NCI-H460 (cell line): ENCODE measurements around the gene DAZAP1. TPM values are rescaled to one million over a fixed set of nuclear protein-coding genes. Genes with fewer than 3 reads are reported as not detected.

Experiments
- DNase-seq: peaks from one replicate; pipeline ENCODE4 v3.0.0-alpha.2; 2016; ENCODE audit warnings: low read depth; ENCODE audit errors: extremely low read depth
- total RNA-seq: library from RNA; depleted of rRNA; stranded (reverse); fragments of >200 nt; shearing (Covaris generic); gene quantifications from 2 replicates; pipeline ENCODE4 v1.2.3, GENCODE V29; 2014

The DAZAP1 gene
- total RNA-seq, 1 experiment from 2014 or later = 122 TPM

DNA sequence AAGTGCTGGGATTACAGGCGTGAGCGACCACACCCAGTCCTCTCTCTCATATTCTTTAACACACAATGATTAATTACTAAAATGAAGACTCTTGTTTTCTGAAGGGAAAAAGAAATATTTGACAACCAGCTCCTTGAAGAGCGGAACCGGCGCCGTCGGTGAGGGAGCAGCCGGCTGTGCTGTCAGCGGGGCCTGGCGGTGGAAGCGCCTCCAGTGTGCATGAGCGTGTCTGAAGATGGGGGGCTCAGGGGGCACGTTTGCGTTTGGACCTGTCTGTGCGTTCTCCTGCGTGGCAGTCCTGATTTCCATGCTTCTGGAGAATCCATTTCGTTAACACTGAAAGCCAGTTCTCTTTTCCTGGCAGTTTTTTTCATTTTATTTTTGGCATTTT is 31.0 kb upstream of the DAZAP1 start:
- no peak for DNase-seq

DNA sequence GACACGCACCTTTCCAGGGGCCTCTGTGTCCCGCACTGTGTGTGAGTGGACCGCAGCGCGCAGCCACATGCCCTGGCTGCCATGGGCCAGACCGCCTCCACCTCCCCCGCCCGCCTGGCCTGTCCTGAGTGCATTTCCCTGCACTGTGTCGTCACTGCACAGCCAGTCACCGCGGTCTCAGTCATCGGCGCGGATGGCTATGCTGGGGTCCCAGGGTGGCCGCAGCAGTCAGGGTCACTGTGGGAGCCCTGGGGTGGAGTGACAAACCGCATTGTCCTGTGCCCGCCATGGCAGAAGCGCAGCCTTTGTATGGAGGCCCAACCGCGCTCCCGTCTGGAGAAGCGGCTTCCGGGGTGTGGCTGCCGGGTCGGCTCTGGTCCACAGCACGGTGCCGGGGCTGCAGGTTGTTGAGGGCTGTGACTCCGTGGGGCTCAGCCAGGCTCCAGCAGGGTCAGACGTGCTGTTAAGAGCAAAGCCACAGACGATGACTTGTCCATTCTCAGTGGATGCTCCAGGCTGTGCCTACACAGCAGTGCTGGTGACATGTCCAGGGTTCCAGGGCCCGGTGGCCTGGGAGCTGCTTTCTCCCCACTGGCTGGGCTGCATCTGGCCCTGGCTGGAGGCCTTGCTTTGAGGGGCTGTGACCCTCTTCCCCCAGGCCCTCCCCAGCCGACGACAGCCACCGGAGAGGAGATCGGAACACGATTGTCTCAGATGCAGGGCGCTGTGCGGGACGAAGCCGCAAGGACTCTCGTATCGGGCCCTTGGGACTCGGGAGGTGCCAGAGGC is 30.0 kb upstream of the DAZAP1 start:
- DNase-seq = no peak

- no peak for DNase-seq
These were observed 29.2 kb upstream of the DAZAP1 start for GRCh38 chr19:1377965-1378785.

DNA sequence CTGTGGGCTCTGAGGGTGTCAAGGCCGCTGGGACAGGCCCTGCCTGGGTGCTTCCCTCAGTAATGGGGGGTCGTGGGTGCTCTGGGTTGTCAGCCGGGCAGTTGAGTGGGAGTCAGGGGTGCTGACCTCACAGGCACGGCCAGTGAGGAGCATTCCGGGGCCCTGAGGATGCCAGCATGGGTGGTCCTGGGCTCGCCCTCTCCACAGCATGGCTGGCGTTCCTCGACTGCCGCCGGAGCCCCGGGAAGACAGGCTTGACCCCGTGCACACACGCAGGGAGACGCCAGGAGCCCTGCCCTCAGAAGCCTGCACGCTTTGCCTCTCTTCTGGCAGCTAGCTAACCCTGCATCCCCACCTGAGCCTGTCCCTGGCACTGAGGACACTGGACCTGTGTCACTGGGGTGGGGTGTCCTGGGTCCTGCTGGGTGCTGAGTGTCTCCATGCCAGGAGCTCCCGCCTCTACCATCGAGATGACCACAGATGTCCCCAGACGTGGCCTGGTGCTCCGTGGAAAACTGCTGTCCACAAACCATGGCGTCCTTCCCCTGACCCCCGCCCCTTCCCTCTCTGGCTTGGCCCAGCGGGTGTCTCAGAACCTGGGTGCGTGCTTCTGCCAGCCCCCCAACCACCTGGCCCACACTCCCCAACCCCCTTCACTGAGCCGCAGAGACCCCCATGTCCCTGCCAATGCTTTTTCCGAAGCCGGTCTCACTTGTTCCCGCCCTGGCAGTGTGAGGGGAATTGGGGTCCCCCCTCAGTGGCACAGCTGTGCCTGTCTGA is 28.1 kb upstream of the DAZAP1 start:
- DNase-seq = no peak

DNA sequence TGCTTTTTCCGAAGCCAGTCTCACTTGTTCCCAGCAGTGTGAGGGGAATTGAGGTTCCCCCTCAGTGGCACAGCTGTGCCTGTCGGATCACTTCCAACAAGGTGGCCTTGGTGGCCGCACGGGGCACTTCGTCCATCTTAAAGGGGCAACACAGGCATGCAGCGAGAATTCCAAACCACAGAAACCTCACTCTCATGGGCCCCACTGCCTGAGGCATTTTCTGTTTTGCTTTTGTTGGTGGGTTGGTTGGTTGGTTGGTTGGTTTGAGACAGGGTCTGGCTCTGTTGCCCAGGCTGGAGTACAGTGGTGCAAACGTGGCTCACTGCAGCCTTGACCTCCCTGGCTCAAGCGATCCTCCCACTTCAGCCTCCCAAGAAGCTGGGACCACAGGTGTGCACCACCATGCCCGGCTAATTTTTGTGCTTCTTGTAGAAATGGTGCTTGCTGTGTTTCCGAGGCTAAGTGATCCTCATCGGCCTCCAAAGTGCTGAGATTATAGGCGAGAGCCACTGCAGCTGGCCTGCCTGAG is 27.4 kb upstream of the DAZAP1 start:
- no peak for DNase-seq

DNA sequence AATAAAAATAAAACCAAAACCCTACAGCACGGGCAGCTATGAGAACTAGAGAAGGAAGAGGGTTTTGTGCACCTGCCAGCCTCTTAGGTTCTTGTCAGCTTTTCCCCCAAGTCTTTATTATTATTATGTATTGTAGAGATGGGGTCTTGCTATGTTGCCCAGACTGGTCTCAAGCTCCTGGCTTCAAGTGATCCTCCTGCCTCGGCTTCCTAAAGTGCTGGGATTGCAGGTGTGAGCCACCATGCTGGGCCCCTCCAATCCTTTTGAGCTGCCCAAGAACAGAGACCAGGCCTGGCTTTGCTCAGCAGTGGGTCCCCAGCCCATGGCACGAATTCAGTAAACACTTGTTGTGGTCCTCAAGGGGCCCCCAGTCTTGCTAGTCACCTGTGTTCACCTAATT is 25.1 kb upstream of the DAZAP1 start:
- DNase-seq = no peak

DNA sequence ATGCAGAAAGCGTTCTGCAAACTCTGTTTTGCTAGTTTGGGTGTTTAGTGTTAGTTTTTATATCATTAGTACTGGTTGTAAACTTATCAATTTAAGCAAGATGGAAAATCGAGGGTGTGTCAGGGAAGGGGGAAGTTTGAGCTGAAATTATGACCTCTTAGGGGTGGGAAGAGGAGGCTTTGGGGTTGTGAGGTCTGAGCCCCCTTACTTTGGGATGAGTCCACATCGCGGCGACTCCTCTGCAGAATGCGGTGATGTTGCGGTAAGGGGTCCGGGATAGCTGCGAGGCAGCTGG is 24.4 kb upstream of the DAZAP1 start:
- no peak for DNase-seq

DNA sequence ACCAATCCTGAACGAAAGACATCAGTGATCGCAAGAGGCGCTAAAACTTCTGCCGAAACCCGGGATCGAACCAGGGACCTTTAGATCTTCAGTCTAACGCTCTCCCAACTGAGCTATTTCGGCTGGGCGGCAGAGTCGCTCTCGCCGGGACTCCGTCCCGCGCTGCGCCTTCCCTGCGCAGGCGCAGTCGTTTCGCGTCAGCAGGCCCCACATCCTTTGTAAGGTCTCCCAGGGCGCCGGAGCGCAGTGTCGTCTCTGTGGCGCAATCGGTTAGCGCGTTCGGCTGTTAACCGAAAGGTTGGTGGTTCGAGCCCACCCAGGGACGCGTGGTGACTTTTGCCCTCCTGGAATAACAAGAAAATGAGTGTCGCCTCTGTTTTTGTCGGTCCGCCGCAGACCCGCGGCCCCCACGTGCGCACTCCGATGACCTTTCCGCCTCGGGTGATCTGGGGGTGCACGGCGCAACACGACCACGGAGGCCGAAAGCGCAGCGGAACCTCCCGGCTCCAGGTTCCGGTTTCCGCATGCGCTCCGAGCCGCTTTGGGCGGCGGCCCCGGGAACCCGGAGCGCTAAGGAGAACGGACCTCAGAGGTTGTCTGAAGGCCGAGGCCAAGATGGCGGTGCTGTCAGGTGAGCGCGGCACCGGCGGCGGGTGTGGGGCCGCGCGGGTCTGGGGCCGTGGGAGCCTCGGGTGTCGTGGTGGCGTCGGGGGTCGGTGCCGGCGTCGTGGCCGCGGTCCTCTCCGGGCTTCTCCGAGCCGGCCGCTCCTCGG is 23.9 kb upstream of the DAZAP1 start, which contains the start of gene NDUFS7:
TSS of gene NDUFS7 (plus strand) at position 596 of the 773 bp plus-strand sequence. CDS start at position 616, 20 bp downstream.
- DNase-seq = peak; percentile 75

- DNase-seq = no peak
These were observed 23.3 kb upstream of the DAZAP1 start for GRCh38 chr19:1384085-1384462.

DNA sequence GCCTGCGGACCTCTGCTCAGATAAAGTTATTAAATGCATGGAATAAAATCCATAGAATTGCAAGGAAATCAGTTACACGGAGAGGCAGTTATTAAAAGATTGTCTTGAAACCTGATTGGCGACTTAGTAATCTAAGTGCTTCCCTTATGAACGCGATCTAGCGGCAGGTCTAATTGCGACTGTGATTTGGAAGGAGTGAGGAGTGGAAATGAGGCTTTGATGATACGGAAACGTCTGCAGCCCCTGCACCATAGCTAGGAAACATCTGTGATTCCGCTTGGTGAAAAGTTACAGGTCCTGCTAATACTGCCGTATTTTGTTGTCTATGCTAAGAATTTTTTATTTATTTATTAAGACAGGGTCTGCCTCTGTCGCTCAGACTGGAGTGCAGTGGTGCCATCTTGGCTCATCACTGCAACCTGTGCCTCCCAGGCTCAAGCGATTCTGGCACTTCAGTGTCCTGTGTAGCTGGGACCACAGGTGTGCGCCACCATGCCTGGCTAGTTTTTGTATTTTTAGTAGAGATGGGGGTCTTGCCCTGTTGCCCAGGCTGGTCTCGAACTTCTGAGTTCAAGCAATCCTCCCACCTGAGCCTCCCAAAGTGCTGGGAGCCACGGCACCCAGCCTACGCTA is 22.8 kb upstream of the DAZAP1 start:
- DNase-seq = no peak

- no peak for DNase-seq
These were observed 21.6 kb upstream of the DAZAP1 start for GRCh38 chr19:1385816-1386215.

DNA sequence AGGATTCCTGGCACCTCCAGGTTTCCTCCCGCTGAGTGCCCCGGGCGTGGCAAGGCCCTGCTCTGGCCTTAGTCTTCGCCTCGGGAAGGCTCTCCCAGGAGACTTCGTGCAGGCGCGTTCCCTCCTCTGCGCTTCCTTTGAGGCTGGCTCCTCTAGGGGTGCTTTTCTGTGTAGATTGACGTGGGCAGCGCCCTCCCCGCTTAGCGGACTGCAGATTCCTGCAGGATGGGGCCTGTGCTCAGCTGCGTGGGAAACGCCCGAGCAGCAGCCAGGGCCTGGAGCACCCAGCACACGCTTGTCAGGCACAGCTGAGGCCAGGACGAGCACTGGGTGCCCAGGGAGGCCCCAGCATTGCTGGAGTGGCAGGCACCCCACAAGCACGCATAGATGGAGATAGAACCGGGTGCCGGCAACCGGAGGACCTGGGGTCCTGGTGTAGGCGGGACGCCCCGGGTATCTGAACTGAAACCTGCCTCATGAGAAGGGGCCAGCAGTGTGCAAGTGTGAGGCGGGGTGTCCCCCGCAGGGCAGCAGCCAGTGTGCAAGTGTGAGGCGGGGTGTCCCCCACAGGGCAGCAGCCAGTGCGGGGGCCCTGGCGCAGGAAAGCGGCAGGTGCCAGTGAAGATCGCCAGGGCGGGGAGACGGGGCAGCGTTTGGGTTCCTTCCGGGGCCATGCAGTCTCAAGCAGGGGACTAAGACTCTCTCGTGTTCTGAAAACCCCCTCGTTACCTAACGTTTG is 20.3 kb upstream of the DAZAP1 start:
- DNase-seq = no peak

DNA sequence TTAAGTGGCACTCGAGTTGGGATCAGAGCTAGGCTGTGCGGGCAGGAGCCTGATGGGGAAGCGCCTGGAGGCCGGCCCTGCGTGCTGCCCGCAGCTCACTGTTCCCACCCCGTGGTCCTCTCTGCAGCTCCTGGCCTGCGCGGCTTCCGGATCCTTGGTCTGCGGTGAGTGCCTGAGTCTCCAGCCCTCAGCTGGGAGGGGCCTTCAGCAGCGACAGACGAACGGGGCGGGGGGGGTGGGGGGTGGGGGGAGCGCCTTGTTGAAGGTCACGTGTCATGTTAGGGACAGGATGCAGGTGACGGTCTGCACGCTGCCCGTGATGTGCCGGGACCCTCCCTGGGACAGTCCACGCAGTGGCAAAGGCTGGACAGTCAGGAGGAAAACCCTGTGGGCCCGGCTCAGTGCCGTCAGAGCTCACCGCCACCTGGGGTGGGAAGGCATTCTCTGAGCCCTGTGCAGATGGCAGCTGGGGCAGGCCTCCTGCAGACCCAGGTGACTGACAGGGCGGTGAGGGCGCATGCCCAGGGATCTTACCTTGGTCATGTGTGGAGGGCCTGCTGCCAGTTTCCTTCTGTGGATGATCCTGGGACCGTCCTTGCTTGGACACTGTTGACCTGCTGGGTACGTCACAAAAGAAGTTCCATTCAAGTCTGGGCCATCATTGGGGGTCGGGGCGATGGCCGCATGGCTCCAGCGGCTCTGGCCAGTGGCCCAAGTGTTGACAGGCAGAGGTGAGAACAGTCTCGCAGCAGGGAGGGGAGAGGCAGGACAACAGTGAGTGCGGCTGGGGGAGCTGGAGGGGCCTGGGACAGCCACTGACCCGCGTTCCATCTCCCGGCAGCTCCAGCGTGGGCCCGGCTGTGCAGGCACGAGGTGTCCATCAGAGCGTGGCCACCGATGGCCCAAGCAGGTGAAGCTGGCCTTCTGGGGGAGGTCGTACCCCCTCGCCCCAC is 19.4 kb upstream of the DAZAP1 start:
- no peak for DNase-seq

- no peak for DNase-seq
These were observed 18.8 kb upstream of the DAZAP1 start for GRCh38 chr19:1388637-1389026.

DNA sequence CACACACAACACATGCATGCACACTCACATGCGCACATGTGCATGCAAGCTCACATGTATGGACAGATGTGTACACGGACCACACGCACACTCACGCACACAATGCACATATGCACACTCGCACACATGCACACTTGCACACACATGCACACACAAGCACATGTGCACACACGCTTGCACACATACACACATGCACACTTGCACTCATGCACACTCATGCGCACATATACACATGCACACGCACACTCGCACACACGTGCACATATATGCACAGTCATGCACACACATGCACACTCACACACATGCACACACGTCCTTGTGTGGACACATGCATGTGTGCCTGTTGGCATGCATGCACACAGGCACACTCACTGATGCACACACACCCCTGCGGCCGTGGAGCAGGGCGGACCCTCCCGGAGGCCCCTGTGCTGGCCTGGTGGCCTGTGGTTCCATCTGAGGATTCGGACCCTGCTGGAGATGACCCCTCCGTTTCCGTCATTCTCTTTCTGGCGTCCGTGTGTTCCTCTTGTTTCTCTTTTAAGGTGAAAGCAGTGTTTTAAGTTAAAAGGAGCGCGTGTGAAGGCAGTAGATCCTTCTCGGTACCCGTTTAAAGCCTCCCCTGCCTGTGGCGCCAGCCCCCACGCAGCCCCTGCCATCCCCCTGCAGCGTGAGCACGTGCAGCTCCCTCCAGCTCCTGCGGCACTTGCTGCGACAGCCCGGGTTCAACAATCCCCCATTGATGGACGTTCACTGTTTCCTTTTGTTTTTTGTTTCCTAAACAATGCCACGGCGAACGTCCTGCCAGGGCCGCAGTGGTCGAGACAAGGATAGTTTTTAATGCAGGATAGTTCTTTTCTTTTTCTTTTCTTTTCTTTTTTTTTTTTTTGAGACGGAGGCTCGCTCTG is 18.1 kb upstream of the DAZAP1 start:
- no peak for DNase-seq

- DNase-seq = no peak
These were observed 16.4 kb upstream of the DAZAP1 start for GRCh38 chr19:1390890-1391423.

DNA sequence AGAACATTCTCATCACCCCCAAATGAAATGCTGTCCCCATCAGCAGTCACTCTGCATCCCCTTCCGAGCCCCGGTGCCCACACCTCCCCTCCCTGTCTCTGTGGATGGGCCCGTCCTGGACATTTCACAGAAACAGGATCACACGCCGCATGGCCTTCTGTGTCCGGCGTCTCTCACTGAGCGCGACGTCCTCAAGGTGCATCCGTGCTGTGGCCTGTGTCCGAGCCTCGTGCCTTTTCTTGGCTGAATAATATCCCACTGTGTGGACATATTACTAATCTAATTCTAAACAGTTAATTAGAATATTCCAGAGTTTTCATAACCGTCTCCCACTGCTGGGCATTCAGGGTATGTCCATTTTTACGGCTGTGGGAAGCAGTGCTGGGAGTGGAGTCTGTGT is 15.0 kb upstream of the DAZAP1 start:
- DNase-seq = no peak
